GM12872 (cell line): Measurements from ENCODE around the gene EPHA6.

Source experiments
- TF ChIP-seq, protein P1 (sequence below): IDR thresholded peaks from 3 replicates; pipeline ENCODE4 v1.5.1; 2011; ENCODE audit warnings: low read depth, mild to moderate bottlenecking, low read length, moderate library complexity; ENCODE audit not compliant: insufficient read depth

Gene EPHA6

DNA sequence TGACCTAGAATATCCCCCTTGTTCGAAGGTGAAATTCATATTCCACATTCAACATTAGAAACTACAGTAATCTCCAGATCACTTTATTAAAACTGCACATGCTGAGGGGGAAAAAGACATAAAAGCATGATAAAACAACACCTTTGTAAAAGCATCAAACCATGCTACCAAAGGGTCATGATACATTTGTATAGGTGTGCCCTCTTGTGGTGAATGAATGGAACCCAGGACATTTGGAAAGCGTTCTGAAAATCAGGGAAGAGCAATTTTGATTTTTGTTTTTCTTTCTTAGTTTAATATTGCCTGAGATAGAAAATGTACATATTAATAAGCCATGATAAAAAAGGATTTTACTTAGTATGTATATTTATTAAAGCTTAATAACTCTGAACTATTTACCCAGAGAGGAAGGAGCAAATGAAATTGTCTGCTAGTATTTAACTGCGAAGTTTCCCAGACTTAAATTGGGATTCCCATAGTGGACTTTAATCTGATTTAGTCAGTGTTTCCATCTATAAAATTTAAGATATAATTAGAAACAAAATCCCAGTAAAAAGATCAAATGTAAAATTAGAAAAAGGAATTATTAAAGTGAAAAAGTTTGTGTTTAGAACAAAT, 844.4 kb downstream of the EPHA6 start:
- TF ChIP-seq, protein P1, sequence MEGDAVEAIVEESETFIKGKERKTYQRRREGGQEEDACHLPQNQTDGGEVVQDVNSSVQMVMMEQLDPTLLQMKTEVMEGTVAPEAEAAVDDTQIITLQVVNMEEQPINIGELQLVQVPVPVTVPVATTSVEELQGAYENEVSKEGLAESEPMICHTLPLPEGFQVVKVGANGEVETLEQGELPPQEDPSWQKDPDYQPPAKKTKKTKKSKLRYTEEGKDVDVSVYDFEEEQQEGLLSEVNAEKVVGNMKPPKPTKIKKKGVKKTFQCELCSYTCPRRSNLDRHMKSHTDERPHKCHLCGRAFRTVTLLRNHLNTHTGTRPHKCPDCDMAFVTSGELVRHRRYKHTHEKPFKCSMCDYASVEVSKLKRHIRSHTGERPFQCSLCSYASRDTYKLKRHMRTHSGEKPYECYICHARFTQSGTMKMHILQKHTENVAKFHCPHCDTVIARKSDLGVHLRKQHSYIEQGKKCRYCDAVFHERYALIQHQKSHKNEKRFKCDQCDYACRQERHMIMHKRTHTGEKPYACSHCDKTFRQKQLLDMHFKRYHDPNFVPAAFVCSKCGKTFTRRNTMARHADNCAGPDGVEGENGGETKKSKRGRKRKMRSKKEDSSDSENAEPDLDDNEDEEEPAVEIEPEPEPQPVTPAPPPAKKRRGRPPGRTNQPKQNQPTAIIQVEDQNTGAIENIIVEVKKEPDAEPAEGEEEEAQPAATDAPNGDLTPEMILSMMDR: peak; percentile 62

DNA sequence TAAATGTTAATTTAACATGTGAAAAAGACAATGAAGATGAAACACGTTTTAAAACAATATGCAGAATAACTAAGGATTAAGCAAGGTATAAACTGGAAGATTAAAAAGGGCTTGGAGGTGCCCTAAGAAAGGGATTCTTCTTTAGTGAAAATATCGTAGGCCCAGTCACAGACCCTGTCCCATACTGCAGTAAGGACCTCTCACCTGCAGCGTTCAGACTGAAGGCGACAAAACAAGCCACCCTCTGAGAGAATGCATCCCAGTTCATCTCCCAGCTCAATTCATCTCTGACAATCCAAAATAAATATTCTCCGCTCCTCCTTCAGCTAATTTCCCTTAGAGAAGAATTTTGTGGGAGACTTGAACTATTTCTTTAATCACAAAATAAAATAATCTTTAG, 847.9 kb downstream of the EPHA6 start:
- TF ChIP-seq, protein P1: no peak

DNA sequence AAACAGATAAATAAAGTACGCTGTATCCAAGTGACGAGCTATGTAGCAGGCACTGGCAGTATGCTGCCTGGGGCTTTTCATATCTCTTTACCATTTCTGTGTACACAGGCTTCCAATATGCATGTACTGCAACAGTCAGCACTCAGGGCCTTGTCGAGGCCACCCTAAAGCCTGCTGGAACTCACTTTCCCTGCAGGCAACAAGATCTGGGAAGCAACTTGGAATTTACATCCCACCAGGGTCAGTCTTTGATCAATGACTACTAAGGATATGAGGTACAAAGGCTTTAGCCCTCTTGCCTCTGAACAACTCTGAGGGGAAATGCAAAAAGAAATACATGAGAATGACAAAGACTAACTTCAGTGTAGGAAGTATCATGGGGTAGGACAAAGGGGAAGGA, 848.4 kb downstream of the EPHA6 start:
- TF ChIP-seq, protein P1: no peak

DNA sequence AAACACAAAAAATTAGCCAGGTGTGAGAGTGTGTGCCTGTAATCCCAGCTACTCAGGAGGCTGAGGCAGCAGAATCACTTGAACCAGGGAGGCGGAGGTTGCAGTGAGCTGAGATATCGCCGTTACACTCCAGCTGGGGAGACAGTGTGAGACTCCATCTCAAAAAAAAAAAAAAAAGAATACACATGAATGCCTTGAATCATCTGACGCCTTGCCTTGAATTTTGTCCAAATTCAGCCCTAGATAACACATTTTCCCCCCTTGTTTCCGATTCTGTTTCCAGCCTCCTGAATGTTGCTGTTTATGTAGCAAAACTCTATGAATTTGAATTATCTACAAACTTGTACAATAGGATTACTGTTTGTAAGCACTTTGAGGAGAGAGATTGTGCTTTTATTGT, 851.5 kb downstream of the EPHA6 start:
- TF ChIP-seq, protein P1: no peak

DNA sequence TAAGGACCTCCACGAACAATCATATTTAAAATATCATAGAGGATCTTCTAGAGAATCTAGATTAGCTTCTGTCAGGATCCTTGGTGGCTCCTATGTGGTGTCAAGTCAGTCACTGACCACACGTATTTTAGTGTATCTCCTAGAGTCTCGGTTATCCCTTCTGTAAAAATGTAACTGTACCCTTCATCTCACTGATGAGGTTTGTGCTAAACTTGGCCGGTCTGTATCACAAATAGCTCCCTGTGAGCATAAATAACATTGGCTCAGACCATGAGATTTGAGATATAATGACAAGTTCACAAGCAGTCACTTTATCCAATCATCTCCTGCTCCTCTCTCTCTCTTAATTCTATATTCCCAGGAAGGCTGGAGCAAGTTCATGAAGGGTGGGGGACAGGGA, 856.6 kb downstream of the EPHA6 start:
- TF ChIP-seq, protein P1: no peak

DNA sequence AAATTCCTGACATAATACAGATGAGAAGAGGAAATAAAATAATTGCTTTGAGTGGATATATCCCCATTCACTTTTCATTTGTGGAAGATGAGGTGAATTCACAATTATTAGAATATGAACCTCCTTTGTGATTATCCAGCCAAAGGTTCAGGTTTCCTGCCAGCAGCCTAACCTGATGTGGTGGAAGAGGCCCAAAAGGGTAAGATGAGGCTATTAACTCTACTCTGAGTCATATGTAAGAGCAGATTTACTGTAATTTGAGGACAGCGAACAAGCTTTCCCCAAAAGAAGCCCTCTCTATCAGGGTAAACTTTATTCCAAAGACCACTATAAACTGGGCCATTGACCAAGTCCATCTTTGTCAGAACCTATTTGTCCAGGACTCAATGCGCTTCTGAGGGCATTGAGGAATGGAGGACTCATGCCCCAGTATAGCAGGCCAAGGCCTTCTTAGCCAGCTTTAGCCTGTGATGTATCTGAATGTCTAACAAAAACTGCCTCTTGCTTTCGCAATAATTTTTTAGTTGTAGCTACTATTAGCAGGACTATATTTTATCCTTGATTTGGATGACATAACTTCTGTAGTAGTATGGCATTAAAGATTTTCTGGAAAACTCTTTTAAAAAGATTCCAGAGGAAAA, 859.1 kb downstream of the EPHA6 start:
- TF ChIP-seq, protein P1: no peak

DNA sequence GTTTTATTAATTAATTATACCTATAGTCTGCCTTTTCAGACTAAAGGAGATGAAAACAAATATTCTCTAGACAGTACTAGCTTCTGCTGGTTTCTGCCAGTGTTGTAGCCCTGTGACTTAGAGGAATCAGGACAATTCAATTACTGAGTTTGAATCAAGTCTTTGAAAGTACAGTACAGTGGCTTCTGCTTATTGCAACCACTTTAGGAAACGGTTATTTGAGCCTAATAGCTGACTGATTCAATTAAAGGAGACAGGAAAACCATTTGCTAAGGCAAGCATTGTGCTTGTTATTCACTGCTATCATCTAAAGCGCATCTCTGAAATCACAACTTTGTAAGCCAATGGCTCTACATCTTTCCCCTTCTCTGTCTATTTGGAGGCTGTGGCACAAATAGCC, 860.1 kb downstream of the EPHA6 start:
- TF ChIP-seq, protein P1: no peak

DNA sequence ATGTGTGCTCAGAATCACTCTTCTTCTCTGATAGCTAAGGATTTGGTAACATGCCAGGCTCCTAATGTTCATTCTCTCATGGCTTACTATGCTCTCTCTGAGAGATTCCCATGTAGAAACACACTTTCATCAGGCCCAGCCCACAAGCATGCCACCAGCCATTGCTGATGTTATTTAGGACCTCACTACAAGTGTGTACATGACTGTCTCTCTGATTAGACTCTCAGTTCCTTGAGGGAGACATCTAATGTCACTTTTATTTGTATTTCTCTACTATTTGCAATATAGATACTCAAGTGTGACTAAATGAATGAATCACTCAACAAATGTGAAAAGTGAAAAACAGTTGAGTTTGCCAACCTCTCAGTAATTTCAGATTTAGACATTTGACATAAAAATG, 865.8 kb downstream of the EPHA6 start:
- TF ChIP-seq, protein P1: no peak
